H1 (cell line): Measurements from ENCODE around the gene ASB6.

ENCODE experiments used
- POLR2A ChIP-seq, 2 experiments: IDR thresholded peaks; 1 replicate in 1 of 2; 2 replicates in 1 of 2; pipeline ENCODE4 v1.6.1; 2011; ENCODE audit warnings: low read depth in 2 of 2, low read length in 2 of 2, mild to moderate bottlenecking in 2 of 2; ENCODE audit errors: control extremely low read depth in 1 of 2
- RBBP5 ChIP-seq: IDR thresholded peaks from 2 replicates; pipeline ENCODE4 v1.7.1; 2012; ENCODE audit warnings: low read depth, mild to moderate bottlenecking, inconsistent platforms, low read length, moderate library complexity, borderline replicate concordance

GRCh38 chr9:129633207-129633606 lies 8.7 kb downstream of the ASB6 start:
- TF ChIP-seq RBBP5 (no peak), POLR2A (IDR thresholded peaks at IDR 0.05; ENCODE audit: control extremely low read depth in 1 of 2, low read depth in 2 of 2, low read length in 2 of 2) (no peak)
